Keratinocyte (primary cell): ENCODE measurements around the gene DNAJB8. TPM values are rescaled to one million over a fixed set of nuclear protein-coding genes. Genes with fewer than 3 reads are reported as not detected.

ENCODE experiments used
- DNase-seq: peaks from one replicate; pipeline ENCODE4 v3.0.0-alpha.2; 2011; ENCODE audit warnings: low read depth, missing footprints, low spot score
- FAIRE-seq: peaks from 2 replicates; lab custom pipeline; 2011; peaks lifted over from hg19 to GRCh38; lab: Jason Lieb, UNC
- H2AFZ ChIP-seq: 2 replicates; pipeline ENCODE4 v1.6.0; 2012; ENCODE audit warnings: low read length, control low read depth, inconsistent platforms; ENCODE audit not compliant: control insufficient read depth
- H3K27ac ChIP-seq: 2 replicates; pipeline ENCODE4 v1.5.1; 2011; ENCODE audit warnings: low read length; ENCODE audit not compliant: control insufficient read depth, insufficient read depth
- H3K27me3 ChIP-seq: 3 replicates; pipeline ENCODE4 v1.6.0; 2011; ENCODE audit warnings: low read length; ENCODE audit not compliant: control insufficient read depth, insufficient read depth; ENCODE audit errors: extremely low read depth
- H3K36me3 ChIP-seq, 2 experiments: 2 replicates in 1 of 2; 3 replicates in 1 of 2; pipeline ENCODE4 v1.5.1; 2011; ENCODE audit warnings: low read length in 2 of 2, mild to moderate bottlenecking in 1 of 2; ENCODE audit not compliant: control insufficient read depth in 2 of 2, insufficient read depth in 2 of 2; ENCODE audit errors: extremely low read depth in 1 of 2
- H3K4me1 ChIP-seq: 3 replicates; pipeline ENCODE4 v1.5.1; 2011; ENCODE audit warnings: low read length; ENCODE audit not compliant: control insufficient read depth, insufficient read depth; ENCODE audit errors: extremely low read depth
- H3K4me2 ChIP-seq: 3 replicates; pipeline ENCODE4 v1.6.0; 2011; ENCODE audit warnings: low read depth, low read length; ENCODE audit not compliant: control insufficient read depth, insufficient read depth; ENCODE audit errors: extremely low read depth
- H3K4me3 ChIP-seq, 3 experiments: fragments of 200-600 bp in 1 of 3; sonication (generic) in 1 of 3; 2 replicates in 2 of 3; 3 replicates in 1 of 3; pipeline ENCODE4 v1.5.1; 2011 to 2016; ENCODE audit warnings: low read length in 3 of 3, mild to moderate bottlenecking in 3 of 3, control low read depth in 2 of 3, inconsistent platforms in 1 of 3, low read depth in 1 of 3, mixed read lengths in 1 of 3, mixed run types in 1 of 3, moderate library complexity in 1 of 3; ENCODE audit not compliant: control insufficient read depth in 2 of 3, insufficient read depth in 2 of 3; ENCODE audit errors: extremely low read depth in 1 of 3
- H3K79me2 ChIP-seq: 2 replicates; pipeline ENCODE4 v1.6.0; 2012; ENCODE audit warnings: low read length; ENCODE audit not compliant: control insufficient read depth, insufficient read depth
- H3K9ac ChIP-seq: 3 replicates; pipeline ENCODE4 v1.6.0; 2011; ENCODE audit warnings: low read length; ENCODE audit not compliant: control insufficient read depth, insufficient read depth; ENCODE audit errors: extremely low read depth
- H3K9me1 ChIP-seq: 3 replicates; pipeline ENCODE4 v1.6.0; 2011; ENCODE audit warnings: low read length; ENCODE audit not compliant: control insufficient read depth, insufficient read depth; ENCODE audit errors: extremely low read depth
- H3K9me3 ChIP-seq: 2 replicates; pipeline ENCODE4 v1.5.1; 2012; ENCODE audit warnings: low read depth, low read length; ENCODE audit not compliant: control insufficient read depth
- H4K20me1 ChIP-seq: 3 replicates; pipeline ENCODE4 v1.6.0; 2011; ENCODE audit warnings: low read length; ENCODE audit not compliant: control insufficient read depth, insufficient read depth; ENCODE audit errors: extremely low read depth
- CTCF ChIP-seq, 3 experiments: IDR thresholded peaks in 1 of 3; conservative IDR thresholded peaks in 1 of 3; optimal IDR thresholded peaks in 1 of 3; 2 replicates in 2 of 3; 3 replicates in 1 of 3; pipeline versions ENCODE3 to v1.5.1; 2011; ENCODE audit warnings: low read length in 3 of 3, mild to moderate bottlenecking in 3 of 3, moderate library complexity in 2 of 3, control low read depth in 1 of 3, inconsistent platforms in 1 of 3; ENCODE audit not compliant: insufficient read depth in 2 of 3; ENCODE audit errors: extremely low read depth in 1 of 3
- EZH2 ChIP-seq: IDR thresholded peaks from one replicate; pipeline ENCODE4 v1.6.1; 2012; ENCODE audit warnings: inconsistent platforms, mild to moderate bottlenecking, low read length, moderate library complexity
- dilution Hi-C: fragments of 300-500 bp; cut with MboI; formaldehyde crosslinking; loops from one replicate; pipeline ENCODE4 v1.7.0; 2020; ENCODE audit warnings: low sequenced_read_pairs; ENCODE audit not compliant: extremely low pct_ligation_motif_present
- polyA plus RNA-seq, 5 experiments: library from polyadenylated mRNA; depleted of rRNA in 3 of 5; stranded (reverse) in 3 of 5; stranded (forward) in 1 of 5; unstranded in 1 of 5; fragments of >200 nt; gene quantifications; 1 replicate in 1 of 5; 2 replicates in 3 of 5; 3 replicates in 1 of 5; pipeline versions ENCODE4 v1.2.1 to v1.2.3, GENCODE V29; 2011 to 2012; ENCODE audit warnings: missing spikeins in 2 of 5, low read depth in 1 of 5, low replicate concordance in 1 of 5

DNAJB8 gene
- polyA plus RNA-seq, 1 donor (not counting 4 experiments of a cell fraction or from before 2014, with no cell fraction given): not detected

GRCh38 chr3:128489927-128490649, 23.4 kb upstream of the DNAJB8 start:
- peak overlapping the region; percentile 83 for H3K4me2 ChIP-seq
- peak overlapping the region; percentile 35 to 65 (median 61) for H3K4me3 ChIP-seq
- TF ChIP-seq EZH2 (peak; percentile 90), CTCF (optimal IDR thresholded peaks at IDR 0.05 in 1 of 3, IDR thresholded peaks at IDR 0.05 in 1 of 3, conservative IDR thresholded peaks at IDR 0.05 in 1 of 3; ENCODE audit: extremely low read depth in 1 of 3, insufficient read depth in 2 of 3, low read length in 3 of 3) (peak in 1 of 3 experiments; percentile 4)
- dilution Hi-C loops: no loop called here
- FAIRE-seq (no peak), DNase-seq (no peak)
- H3K27me3 ChIP-seq: peaks cover 97% of the 10 kb centered on the region
- H3K9me3 ChIP-seq: no peaks in the 10 kb centered on the region
- peaks cover 14% of the 10 kb centered on the region for H3K4me1 ChIP-seq
- no peaks in the 10 kb centered on the region for H3K9me1 ChIP-seq
- no peak overlapping the region for H3K9ac ChIP-seq
- H3K79me2 ChIP-seq: no peaks in the 10 kb centered on the region
- H3K27ac ChIP-seq: no peak overlapping the region
- H2AFZ ChIP-seq: peak overlapping the region; percentile 43
- H4K20me1 ChIP-seq: peaks cover 18% of the 10 kb centered on the region
- no peaks in the 10 kb centered on the region for H3K36me3 ChIP-seq

GRCh38 chr3:128489674-128489926, 22.9 kb upstream of the DNAJB8 start:
- Histone ChIP-seq H2AFZ (peak overlapping the region; percentile 43), H3K4me3 (peak overlapping the region; percentile 35 to 65 (median 61)), H4K20me1 (peaks cover 19% of the 10 kb centered on the region), H3K4me1 (peaks cover 14% of the 10 kb centered on the region), H3K9me3 (no peaks in the 10 kb centered on the region), H3K4me2 (peak overlapping the region; percentile 83), H3K27me3 (peaks cover 97% of the 10 kb centered on the region), H3K36me3 (no peaks in the 10 kb centered on the region), H3K9ac (no peak overlapping the region), H3K79me2 (no peaks in the 10 kb centered on the region), H3K27ac (no peak overlapping the region), H3K9me1 (no peaks in the 10 kb centered on the region)
- no peak for DNase-seq
- dilution Hi-C loops: no loop called here
- no peak for FAIRE-seq
- no peak for TF ChIP-seq EZH2
- no peak for TF ChIP-seq CTCF (optimal IDR thresholded peaks at IDR 0.05 in 1 of 3, IDR thresholded peaks at IDR 0.05 in 1 of 3, conservative IDR thresholded peaks at IDR 0.05 in 1 of 3; ENCODE audit: extremely low read depth in 1 of 3, insufficient read depth in 2 of 3, low read length in 3 of 3)
